Psoas muscle (tissue), 8 donors: Measurements from ENCODE around the gene CFTR. TPM values are rescaled to one million over a fixed set of nuclear protein-coding genes. Genes with fewer than 3 reads are reported as not detected.

Source experiments
- ATAC-seq, 4 donors: fragments of 200-7000 bp; cut with Tn5 transposase; one replicate each; pipeline ENCODE4 v1.9.1; 2020; ENCODE audit warnings: moderate library complexity in 3 of 4, mild to moderate bottlenecking in 2 of 4
- DNase-seq, 2 donors: peaks; one replicate each; pipeline ENCODE4 v3.0.0-alpha.2; 2020
- H3K27ac ChIP-seq: fragments of 200-600 bp; one replicate; pipeline ENCODE4 v1.8.0; 2022
- H3K27me3 ChIP-seq, 3 donors: fragments of 200-600 bp in 1 of 3; one replicate each; pipeline versions ENCODE4 v1.6.1 to v1.8.0; 2013 to 2022; ENCODE audit warnings: low read length in 2 of 3, mild to moderate bottlenecking in 2 of 3, moderate library complexity in 1 of 3; ENCODE audit not compliant: insufficient read depth in 3 of 3
- H3K36me3 ChIP-seq, 2 donors: fragments of 200-600 bp in 1 of 2; one replicate each; pipeline versions ENCODE4 v1.6.1 to v1.8.0; 2013 to 2022; ENCODE audit warnings: low read depth in 1 of 2, mild to moderate bottlenecking in 1 of 2, moderate library complexity in 1 of 2; ENCODE audit not compliant: insufficient read depth in 1 of 2
- H3K4me1 ChIP-seq: fragments of 200-600 bp; one replicate; pipeline ENCODE4 v1.8.0; 2022
- H3K4me3 ChIP-seq: fragments of 200-600 bp; one replicate; pipeline ENCODE4 v1.8.0; 2022; ENCODE audit warnings: mild to moderate bottlenecking
- H3K9me3 ChIP-seq: fragments of 200-600 bp; one replicate; pipeline ENCODE4 v1.8.0; 2022
- WGBS, 3 donors: extraction: QIAGEN DNeasy Blood & Tissue Kit; methylation state at CpG; one replicate each; pipeline versions ENCODE4 v1.1.6 to v1.1.7; 2013; 5-methylcytosine and 5-hydroxymethylcytosine counted together
- intact Hi-C, 2 donors: fragments of 100-400 bp; cut with DNase I; formaldehyde crosslinking; loops; one replicate each; pipeline versions ENCODE4 v1.11.0 to v1.14.2; 2022
- polyA plus RNA-seq, 3 donors: library from polyadenylated mRNA; stranded (reverse); fragments of 200-250 nt; gene quantifications; one replicate each; pipeline ENCODE4 v1.2.3, GENCODE V29; 2013
- total RNA-seq, 4 donors: library from RNA; stranded (reverse); fragmentation: NEBNext Ultra II Directional in 2 of 4; extraction: Animal tissue kit (Norgen Biotek cat#: 25700) in 2 of 4; gene quantifications; one replicate each; pipeline versions ENCODE4 v1.2.1 to v1.2.4, GENCODE V29; 2021 to 2023
- TF ChIP-seq, protein P1 (sequence below): fragments of 200-600 bp; IDR thresholded peaks from one replicate; pipeline ENCODE4 v1.8.0; 2022; ENCODE audit warnings: antibody characterized with exemption
- donor health status: healthy with polysubstance abuse.
- donor health status: DM: no; HTN: no; CAD: no; lungs with moderate emphysema.
- donor health status: Bipolar disorder and iron deficiency.
- donor health status: healthy.
- donor health status: DM: yes; HTN: yes; CAD: no.
- donor health status: DM: no; HTN: no; CAD: no.
- donor health status: DM: no; HTN: no; CAD: no.
- donor health status: DM: yes; HTN: yes; CAD: no.

The CFTR gene
- total and polyA plus RNA-seq, 7 donors, result 0.01 to 0.06 TPM; not detected in 5

DNA sequence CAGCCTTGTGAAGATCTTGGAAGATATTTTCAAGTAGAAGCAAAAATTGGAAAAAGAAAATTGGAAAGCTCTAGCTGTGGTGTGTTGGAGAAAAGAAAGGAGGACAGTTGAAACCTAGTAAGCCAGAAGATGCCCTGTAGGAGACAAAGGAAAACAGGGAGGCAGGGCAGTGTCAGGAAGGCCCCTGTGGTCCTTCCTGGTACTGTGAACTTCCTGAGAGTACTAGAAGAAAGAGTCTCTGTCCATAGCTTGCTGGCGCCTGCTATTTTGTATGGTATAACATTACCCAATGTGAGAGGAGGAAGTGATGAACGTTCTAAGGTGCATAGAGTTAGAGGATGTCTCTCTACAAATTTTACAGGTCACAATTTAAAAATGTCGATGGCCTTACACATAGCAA is 210.3 kb downstream of the CFTR start:
- no peaks in the 10 kb centered on the region for H3K4me1 ChIP-seq
- TF ChIP-seq, protein P1, sequence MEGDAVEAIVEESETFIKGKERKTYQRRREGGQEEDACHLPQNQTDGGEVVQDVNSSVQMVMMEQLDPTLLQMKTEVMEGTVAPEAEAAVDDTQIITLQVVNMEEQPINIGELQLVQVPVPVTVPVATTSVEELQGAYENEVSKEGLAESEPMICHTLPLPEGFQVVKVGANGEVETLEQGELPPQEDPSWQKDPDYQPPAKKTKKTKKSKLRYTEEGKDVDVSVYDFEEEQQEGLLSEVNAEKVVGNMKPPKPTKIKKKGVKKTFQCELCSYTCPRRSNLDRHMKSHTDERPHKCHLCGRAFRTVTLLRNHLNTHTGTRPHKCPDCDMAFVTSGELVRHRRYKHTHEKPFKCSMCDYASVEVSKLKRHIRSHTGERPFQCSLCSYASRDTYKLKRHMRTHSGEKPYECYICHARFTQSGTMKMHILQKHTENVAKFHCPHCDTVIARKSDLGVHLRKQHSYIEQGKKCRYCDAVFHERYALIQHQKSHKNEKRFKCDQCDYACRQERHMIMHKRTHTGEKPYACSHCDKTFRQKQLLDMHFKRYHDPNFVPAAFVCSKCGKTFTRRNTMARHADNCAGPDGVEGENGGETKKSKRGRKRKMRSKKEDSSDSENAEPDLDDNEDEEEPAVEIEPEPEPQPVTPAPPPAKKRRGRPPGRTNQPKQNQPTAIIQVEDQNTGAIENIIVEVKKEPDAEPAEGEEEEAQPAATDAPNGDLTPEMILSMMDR, result no peak
- H3K27ac ChIP-seq, result no peak overlapping the region
- H3K27me3 ChIP-seq, result no peaks in the 10 kb centered on the region
- H3K9me3 ChIP-seq, result no peaks in the 10 kb centered on the region
- intact Hi-C loops, result no loop called here
- DNase-seq (no peak), ATAC-seq (no peak)
- H3K36me3 ChIP-seq, result no peaks in the 10 kb centered on the region
- WGBS, 3 donors, result 75 to 81% (median 79%) methylated on average over 3 of the region's 3 CpGs
- no peak overlapping the region for H3K4me3 ChIP-seq

DNA sequence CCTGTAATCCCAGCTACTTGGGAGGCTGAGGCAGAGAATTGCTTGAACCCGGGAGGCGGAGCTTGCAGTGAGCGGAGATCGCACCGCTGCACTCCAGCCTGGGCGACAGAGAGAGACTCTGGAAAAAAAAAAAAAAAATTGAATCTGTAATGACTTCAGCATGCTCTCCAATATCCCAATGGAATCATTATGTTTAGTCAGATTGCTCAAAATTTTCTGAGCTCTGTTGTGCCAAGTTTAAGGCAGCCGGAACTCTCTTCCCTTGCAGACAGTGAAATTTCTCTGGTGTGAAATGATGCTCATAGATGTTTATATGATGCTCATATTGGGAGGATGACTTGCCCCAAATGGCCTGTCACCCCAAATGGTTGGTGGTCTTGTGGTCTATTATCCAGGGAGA is 212.5 kb downstream of the CFTR start:
- H3K4me3 ChIP-seq, result no peak overlapping the region
- no peak overlapping the region for H3K27ac ChIP-seq
- H3K9me3 ChIP-seq, result no peaks in the 10 kb centered on the region
- DNase-seq, result no peak
- H3K4me1 ChIP-seq, result no peaks in the 10 kb centered on the region
- intact Hi-C loops, result no loop called here
- H3K27me3 ChIP-seq, result no peaks in the 10 kb centered on the region
- no peak for ATAC-seq
- TF ChIP-seq, protein P1, result no peak
- no peaks in the 10 kb centered on the region for H3K36me3 ChIP-seq
- 81 to 86% (median 82%) methylated on average over 7 of the region's 7 CpGs for WGBS, 3 donors

DNA sequence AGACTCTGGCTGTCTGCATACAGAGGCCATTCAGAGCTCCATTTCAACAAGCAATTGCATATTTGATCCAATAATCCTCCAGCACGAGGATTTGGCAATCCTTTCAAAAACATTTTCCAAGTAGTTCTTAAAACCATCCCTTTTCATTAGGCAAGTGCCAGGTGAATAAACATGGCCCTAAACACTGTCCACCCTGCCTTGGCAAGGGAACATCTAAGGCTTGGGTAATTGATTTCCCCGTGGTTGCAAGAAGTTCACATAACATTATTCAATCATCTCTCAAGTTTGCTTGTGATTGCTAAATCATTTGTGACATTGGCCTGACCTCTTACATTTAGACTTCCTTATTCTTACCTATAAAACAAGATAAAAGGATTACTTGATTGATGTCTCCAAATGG is 218.2 kb downstream of the CFTR start:
- Histone ChIP-seq H3K4me3 (no peak overlapping the region), H3K36me3 (no peaks in the 10 kb centered on the region), H3K9me3 (no peaks in the 10 kb centered on the region), H3K27ac (no peak overlapping the region), H3K4me1 (no peaks in the 10 kb centered on the region), H3K27me3 (no peaks in the 10 kb centered on the region)
- TF ChIP-seq, protein P1, result no peak
- no peak for DNase-seq
- 37 to 48% (median 47%) methylated on average over 2 of the region's 2 CpGs for WGBS, 3 donors
- no peak for ATAC-seq
- intact Hi-C loops, result no loop called here

DNA sequence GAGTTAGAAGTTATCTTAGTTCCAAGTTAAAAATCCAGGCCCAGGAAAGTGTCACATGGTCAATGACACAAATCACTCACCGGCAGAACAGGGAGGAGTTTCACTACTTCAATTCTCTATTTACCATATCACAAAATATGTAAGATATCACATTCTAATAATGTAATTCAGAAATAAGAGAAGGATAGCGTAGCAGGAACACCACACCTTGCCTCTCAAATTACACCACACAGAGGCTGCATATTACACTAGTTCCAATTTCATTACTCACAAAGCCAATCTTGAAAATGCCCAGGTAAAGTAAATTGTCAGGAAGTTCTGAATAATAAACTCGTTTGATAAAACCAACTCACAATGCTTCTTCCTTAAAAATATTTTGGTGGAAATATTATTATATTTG is 224.2 kb downstream of the CFTR start:
- no peak overlapping the region for H3K4me3 ChIP-seq
- WGBS, 3 donors, result 64 to 72% (median 68%) methylated on average over 3 of the region's 3 CpGs
- intact Hi-C loops, result no loop called here
- H3K9me3 ChIP-seq, result no peaks in the 10 kb centered on the region
- no peaks in the 10 kb centered on the region for H3K36me3 ChIP-seq
- H3K4me1 ChIP-seq, result no peaks in the 10 kb centered on the region
- TF ChIP-seq, protein P1, result no peak
- no peaks in the 10 kb centered on the region for H3K27me3 ChIP-seq
- DNase-seq (no peak), ATAC-seq (no peak)
- H3K27ac ChIP-seq, result no peak overlapping the region

DNA sequence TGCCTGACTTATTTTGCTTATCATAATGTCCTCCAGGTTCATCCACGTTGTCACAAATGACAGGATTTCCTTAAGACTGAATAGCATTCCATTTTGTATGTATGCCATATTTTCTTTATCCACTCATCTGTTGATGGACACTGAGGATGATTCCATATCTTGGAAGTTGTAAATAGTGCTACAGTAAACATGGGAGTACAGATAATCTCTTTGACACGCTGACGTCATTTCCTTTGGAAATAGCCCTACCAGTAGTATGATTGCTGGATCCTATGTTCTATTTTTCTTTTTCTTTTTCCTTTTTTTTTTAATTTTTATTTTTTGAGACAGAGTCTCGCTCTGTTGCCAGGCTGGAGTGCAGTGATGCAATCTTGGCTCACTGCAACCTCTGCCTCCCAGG is 225.8 kb downstream of the CFTR start:
- intact Hi-C loops, result no loop called here
- DNase-seq, result no peak
- H3K27ac ChIP-seq, result no peak overlapping the region
- ATAC-seq, result no peak
- H3K36me3 ChIP-seq, result no peaks in the 10 kb centered on the region
- no peaks in the 10 kb centered on the region for H3K4me1 ChIP-seq
- TF ChIP-seq, protein P1, result no peak
- 78 to 82% (median 80%) methylated on average over 4 of the region's 4 CpGs for WGBS, 3 donors
- no peak overlapping the region for H3K4me3 ChIP-seq
- H3K9me3 ChIP-seq, result no peaks in the 10 kb centered on the region
- no peaks in the 10 kb centered on the region for H3K27me3 ChIP-seq
